ENCODE measurements around the gene TAOK3.
"Not testable (repeated sequence)": the region's sequence is repeated elsewhere in the genome, so short reads cannot be mapped to it uniquely, and the experiment has no call there.

Gene TAOK3

GRCh38 chr12:118290130-118290529 is 82.6 kb downstream of the TAOK3 start:
- DNase-seq = no peak

- no peak for DNase-seq
These were observed 84.5 kb downstream of the TAOK3 start for GRCh38 chr12:118288174-118288573.

- DNase-seq = no peak
These were observed 85.0 kb downstream of the TAOK3 start for GRCh38 chr12:118287728-118288127.

- no peak for DNase-seq
These were observed 89.9 kb downstream of the TAOK3 start for GRCh38 chr12:118282767-118283166.

GRCh38 chr12:118278288-118278687 is 94.4 kb downstream of the TAOK3 start:
- not testable (repeated sequence) for DNase-seq

GRCh38 chr12:118274066-118274465 is 98.6 kb downstream of the TAOK3 start:
- no peak for DNase-seq

DNA sequence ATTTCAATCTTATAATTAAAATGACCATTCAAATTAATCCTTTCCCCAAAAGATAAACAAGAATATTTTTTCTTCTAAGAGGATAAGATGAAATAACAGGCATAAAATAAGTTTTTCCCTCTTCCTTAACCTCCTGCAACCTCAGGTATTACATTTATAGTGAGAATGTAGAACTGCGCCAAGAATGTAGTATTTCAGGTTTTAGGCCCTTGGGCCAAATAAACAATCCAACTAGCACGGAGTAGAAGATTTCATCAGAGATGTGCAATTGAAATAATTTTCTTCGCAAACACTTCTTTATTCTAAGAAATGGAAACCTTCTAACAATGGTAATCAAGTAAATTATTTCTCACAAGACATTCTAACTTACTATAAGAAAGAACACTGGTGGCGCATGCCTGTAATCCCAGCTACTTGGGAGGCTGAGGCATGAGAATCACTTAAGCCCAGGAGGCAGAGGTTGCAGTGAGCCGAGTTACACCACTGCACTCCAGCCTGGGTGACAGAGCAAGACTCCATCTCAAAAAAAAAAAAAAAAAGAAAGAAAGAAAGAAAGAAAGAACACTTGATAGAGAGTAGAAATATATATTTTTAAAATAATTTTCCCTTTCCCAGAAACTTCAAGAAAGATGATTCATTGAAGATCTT is 100.8 kb downstream of the TAOK3 start:
- no peak for DNase-seq

GRCh38 chr12:118271183-118271582 is 101.5 kb downstream of the TAOK3 start:
- no peak for DNase-seq

GRCh38 chr12:118269806-118270205 is 102.9 kb downstream of the TAOK3 start:
- DNase-seq = no peak

DNA sequence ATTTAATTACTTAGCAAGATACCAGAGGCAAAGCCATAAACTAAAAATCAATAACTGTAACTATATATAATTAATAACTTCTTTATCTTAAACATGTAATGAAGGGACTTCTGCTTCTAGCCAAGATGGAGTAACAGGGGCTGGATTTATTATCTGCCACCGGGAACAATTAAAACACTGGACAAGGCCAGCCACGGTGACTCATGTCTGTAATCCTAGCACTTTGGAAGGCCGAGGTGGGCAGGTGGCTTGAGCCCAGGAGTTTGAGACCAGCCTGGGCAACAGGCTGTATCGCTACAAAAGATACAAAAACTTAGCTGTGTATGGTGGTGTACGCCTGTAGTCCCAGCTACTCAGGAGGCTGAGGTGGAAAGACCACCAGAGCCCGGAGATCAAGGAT is 113.6 kb downstream of the TAOK3 start:
- DNase-seq = no peak

DNA sequence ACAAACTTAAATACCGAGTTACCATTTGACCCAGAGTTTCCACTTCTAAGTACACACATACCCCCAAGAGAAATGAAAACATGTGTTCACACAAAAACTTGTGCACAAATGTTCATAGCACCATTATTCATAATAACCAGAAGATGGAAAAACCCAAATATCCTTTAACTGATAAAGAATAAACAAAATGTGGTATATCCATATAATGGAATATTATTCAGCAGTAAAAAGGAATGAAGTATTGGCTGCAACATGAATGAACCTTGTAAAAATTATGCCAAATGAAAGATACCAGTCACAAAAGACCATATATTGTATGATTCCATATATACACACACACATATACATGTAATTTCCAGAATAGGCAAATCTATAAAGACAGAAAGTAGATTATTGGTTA is 116.4 kb downstream of the TAOK3 start:
- DNase-seq = no peak

GRCh38 chr12:118249547-118249946 is 123.2 kb downstream of the TAOK3 start:
- DNase-seq = no peak

- not testable (repeated sequence) for DNase-seq
These were observed 126.8 kb downstream of the TAOK3 start for GRCh38 chr12:118245886-118246285.

DNA sequence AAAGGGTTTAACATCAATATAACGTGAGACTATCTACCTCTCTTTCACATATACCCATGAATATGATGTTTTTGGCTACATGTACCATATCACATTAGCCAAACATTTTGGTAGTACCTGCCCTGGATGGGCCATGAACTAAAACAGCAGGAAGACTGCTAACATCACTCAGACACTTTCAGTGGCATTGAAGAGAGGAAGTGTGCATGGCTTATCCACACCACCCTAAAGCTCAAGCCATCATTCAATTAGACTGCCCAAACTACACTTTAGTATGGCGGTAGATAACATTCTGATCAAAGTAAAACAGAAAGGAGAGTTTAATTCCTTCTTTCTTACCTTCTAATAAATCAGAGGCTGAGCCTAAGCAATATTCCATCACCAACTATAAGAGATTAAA is 133.8 kb downstream of the TAOK3 start:
- no peak for DNase-seq

DNA sequence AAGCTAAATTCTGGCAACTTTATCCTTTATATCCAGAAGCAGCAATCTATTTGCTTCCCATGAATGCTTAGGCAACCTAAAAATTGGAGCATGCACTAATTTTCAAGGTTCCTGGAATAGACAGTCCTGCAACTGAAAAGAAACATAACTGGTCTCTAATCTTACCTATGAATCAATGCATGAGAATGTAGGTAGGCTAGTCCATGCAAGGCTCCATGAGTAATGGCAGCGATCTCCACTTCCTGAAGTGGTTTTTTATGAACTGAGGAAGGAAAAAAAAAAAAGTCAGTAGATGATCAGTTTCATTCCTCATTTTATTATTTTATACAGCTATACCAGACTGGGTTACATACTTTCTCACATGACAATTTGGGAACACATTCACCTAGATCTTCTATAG is 134.8 kb downstream of the TAOK3 start:
- DNase-seq = no peak

GRCh38 chr12:118237052-118237665 is 135.5 kb downstream of the TAOK3 start:
- no peak for DNase-seq

GRCh38 chr12:118220702-118221101 is 152.0 kb downstream of the TAOK3 start:
- no peak for DNase-seq

- DNase-seq = no peak
These were observed 152.9 kb downstream of the TAOK3 start for GRCh38 chr12:118219772-118220171.

DNA sequence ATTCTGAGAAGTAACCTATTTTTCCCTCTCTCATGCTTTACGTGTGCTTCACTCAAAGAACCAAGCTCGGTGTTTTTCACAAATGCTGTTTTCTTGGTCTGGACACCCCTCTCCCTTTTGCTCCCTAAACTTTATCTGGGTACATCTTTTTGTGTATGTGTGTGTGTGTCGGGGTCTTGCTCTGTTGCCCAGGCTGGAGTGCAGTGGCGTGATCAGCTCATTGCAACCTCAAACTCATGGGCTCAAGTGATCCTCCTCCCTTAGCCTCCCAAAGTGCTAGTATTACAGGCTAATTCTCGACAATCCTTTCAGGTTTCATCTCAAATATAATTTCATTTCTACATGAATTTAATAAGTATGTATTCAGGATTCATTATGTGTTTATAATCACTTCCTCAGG is 153.6 kb downstream of the TAOK3 start:
- DNase-seq = no peak

- DNase-seq = no peak
These were observed 159.3 kb downstream of the TAOK3 start for GRCh38 chr12:118213452-118213851.

DNA sequence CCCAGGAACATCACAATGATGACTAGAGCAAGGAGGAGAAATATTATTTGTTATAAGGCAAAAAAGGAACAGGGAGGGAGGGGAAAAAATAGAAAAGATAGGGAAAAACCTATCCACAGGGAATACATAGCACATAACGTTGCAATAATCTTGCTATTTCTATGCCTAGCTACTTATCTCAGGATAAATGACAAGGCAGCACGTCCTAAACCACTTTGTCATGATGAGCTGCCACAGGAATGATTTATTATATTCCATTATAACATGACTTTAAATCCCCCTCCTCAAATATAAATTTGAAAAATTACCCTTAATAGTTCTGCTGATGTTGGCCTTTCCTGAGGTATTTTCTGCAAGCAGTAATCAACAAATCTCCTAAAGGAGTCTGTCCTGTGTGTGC is 160.1 kb downstream of the TAOK3 start:
- DNase-seq = no peak

GRCh38 chr12:118206107-118206412 is 166.6 kb downstream of the TAOK3 start:
- DNase-seq = no peak

GRCh38 chr12:118193958-118194357 is 178.7 kb downstream of the TAOK3 start:
- no peak for DNase-seq

DNA sequence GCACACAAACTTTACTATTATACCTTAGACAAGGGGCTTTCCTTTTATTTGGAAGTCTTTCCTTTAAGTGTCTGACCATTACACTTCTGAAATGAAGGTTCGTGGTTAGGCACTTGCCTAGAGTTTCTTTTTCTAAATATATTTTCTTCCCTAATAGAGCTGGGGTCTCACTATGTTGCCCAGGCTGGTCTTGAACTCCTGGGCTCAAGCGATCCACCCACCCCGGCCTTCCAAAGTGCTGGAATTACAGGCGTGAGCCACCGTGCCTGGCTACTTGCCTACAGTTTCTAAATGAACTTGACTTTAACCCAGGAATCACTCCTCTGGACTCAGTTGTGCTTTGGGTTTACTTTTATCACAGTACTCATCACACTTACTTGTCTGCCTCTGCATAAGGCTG is 179.2 kb downstream of the TAOK3 start:
- no peak for DNase-seq

GRCh38 chr12:118190266-118190665 is 182.4 kb downstream of the TAOK3 start:
- no peak for DNase-seq
